ENCODE data around the gene CCM2.
A peak's percentile ranks its signal among the peaks of the same experiment; 100 is the strongest.

Gene CCM2

DNA sequence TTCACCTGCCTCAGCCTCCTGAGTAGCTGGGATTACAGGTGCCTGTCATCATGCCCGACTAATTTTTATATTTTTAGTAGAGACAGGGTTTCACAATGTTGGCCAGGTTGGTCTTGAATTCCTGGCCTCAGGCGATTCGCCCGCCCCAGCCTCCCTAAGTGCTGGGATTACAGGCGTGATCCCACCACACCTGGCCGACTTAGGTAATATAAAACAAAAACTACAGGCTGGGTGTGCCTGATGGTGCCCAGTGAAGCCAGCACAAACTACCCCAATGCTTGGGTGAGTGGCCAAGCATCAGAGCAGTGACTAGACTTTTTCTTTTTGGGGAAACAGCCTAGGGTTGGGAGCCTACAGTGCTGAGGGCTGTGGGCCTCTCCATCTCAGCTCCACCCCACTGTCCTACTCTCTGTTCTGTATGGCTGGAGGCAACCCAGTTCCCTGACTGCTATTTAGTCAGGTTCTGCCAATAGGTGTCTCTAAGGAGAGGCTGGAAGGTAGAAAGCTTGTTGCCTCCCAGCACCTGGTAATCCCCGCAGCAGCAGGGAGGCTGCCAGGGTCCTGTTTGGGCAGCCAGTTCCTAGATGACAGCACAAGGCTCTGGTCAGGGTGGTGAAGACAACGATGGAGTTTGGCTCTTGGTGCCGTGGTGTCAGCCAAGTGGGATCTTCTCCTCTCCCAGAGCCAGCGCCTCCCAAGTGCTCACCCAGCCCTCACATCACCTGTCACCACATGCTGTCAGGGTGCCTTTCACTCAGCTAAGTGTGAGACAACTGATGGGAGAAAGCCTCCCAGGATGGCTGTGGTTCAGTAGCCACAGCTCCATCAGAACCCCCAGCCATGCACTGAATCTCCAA lies 99.2 kb downstream of the CCM2 start:
- peaks cover 53% of the 10 kb centered on the region for H3K36me3 ChIP-seq (ENCODE audit: insufficient read depth, low read length)

DNA sequence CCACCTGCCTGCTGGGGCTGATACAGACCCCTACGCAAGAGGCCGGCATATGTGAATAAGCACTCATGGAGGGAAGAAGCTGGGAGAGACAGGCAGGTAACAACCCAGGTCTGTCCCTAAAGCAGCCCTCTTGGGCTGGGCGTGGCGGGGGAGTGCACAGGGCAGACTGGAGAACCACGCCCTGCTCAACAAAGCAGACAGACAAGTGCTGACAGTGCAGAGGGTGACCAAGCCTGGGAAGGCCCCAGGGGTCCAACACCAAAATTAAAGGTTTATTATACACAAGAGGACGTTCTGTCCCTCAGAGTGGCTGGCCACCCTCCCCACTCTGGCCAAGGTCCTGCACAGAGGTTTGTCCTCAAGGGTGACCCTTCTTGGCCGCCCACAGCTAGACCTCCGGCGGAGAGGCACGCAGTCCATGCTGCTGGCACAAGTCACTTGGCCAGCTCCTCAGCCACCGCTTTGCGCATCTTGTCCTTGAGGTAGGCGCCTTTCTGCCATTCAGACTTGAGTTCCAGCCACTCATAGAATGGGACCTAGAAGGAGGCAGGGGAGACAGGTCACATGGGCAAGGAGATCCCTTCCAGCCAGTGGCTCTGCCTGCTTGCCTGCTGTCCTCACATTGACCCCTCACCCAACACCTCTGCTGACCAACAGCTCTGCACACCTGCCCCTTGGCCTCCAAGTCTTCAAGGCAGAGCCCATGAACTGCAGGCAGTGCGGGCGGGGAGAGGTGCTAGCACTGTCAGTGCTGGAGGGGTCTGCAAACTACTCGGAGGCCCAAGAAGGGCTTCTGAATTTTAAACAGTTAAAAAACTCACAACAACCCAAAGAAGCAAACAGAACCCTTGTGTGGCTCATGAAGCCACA lies 100.1 kb downstream of the CCM2 start:
- no peak for DNase-seq
- Histone ChIP-seq H4K20me1 (ENCODE audit: insufficient read depth, low read length) (peaks cover 54% of the 10 kb centered on the region), H3K9me3 (ENCODE audit: insufficient read depth, low read length, severe bottlenecking) (no peaks in the 10 kb centered on the region), H3K4me3 (ENCODE audit: low read depth in 1 of 2, low read length in 2 of 2) (no peak overlapping the region), H3K9ac (ENCODE audit: low read depth, low read length) (no peak overlapping the region), H3K4me2 (ENCODE audit: insufficient read depth, low read length) (no peak overlapping the region), H3K27ac (ENCODE audit: low read length) (no peak overlapping the region), H2AFZ (ENCODE audit: low read depth, low read length) (no peak overlapping the region), H3K79me2 (ENCODE audit: insufficient read depth, low read length) (peaks cover 2% of the 10 kb centered on the region; the same call in 1 of the 2 replicates), H3K4me1 (ENCODE audit: insufficient read depth, low read length) (no peaks in the 10 kb centered on the region), H3K36me3 (ENCODE audit: insufficient read depth, low read length) (peaks cover 62% of the 10 kb centered on the region), H3K27me3 (ENCODE audit: insufficient read depth, low read length, poor library complexity) (no peaks in the 10 kb centered on the region)
- TF ChIP-seq CTCF (IDR thresholded peaks at IDR 0.05; ENCODE audit: borderline replicate concordance, extremely low read depth, low read length, poor library complexity, severe bottlenecking): no peak
- TF ChIP-seq EZH2 (IDR thresholded peaks at IDR 0.05; ENCODE audit: borderline replicate concordance, low read depth, low read length, severe bottlenecking): no peak
- peak; percentile 17; the same call in 2 of the 3 replicates for ATAC-seq (ENCODE audit: insufficient read depth, low read depth)

More for the DNA sequence above, 99.2 kb downstream of the CCM2 start:
- Histone ChIP-seq H3K4me3 (ENCODE audit: low read depth in 1 of 2, low read length in 2 of 2) (no peak overlapping the region), H3K9ac (ENCODE audit: low read depth, low read length) (no peak overlapping the region), H2AFZ (ENCODE audit: low read depth, low read length) (no peak overlapping the region), H3K27me3 (ENCODE audit: insufficient read depth, low read length, poor library complexity) (no peaks in the 10 kb centered on the region), H4K20me1 (ENCODE audit: insufficient read depth, low read length) (peaks cover 45% of the 10 kb centered on the region), H3K4me1 (ENCODE audit: insufficient read depth, low read length) (no peaks in the 10 kb centered on the region), H3K79me2 (ENCODE audit: insufficient read depth, low read length) (no peaks in the 10 kb centered on the region), H3K4me2 (ENCODE audit: insufficient read depth, low read length) (no peak overlapping the region), H3K9me3 (ENCODE audit: insufficient read depth, low read length, severe bottlenecking) (no peaks in the 10 kb centered on the region), H3K27ac (ENCODE audit: low read length) (no peak overlapping the region)
- TF ChIP-seq CTCF (IDR thresholded peaks at IDR 0.05; ENCODE audit: borderline replicate concordance, extremely low read depth, low read length, poor library complexity, severe bottlenecking) (no peak), EZH2 (IDR thresholded peaks at IDR 0.05; ENCODE audit: borderline replicate concordance, low read depth, low read length, severe bottlenecking) (no peak)
- DNase-seq: no peak
- ATAC-seq (ENCODE audit: insufficient read depth, low read depth): peak; percentile 39; the same call in 2 of the 3 replicates

DNA sequence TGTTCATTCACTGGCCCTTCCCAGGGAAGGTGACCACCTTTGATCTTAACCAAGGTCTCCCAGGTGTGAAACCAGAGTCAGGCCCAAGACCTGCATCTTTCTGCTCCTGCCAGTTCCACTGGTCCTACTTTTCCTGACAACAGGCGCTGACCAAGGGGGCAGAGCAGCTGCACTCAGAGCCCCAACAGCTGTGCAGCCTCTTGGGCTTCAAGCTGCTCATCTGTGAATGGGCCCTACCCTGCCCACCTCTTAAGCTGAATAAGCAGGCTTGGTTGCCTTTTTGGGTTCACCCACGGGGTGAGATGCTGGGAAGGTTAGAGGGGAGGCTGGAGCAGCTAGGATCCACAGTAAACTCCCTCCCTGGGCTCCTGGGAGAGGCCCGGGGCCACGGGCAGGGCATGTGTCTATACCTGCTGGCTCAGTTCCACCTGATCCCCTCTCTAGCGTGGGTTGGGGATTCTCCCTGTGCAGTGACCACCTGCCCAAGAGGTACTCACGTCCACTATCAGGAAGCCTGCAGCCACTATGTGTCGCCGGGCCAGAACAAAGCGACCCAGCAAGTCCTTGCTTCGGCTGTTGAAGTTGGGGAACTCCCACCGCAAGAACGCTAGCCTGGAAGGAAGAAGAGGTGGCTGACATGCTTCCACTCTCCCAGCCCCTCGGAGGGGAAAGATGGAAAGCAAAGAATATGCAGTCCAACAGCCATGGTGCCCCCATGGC lies 100.9 kb downstream of the CCM2 start:
- Histone ChIP-seq H2AFZ (ENCODE audit: low read depth, low read length) (no peak overlapping the region), H3K4me1 (ENCODE audit: insufficient read depth, low read length) (no peaks in the 10 kb centered on the region), H3K27ac (ENCODE audit: low read length) (no peak overlapping the region), H4K20me1 (ENCODE audit: insufficient read depth, low read length) (peaks cover 62% of the 10 kb centered on the region), H3K4me3 (ENCODE audit: low read depth in 1 of 2, low read length in 2 of 2) (no peak overlapping the region), H3K36me3 (ENCODE audit: insufficient read depth, low read length) (peaks cover 70% of the 10 kb centered on the region), H3K9ac (ENCODE audit: low read depth, low read length) (no peak overlapping the region), H3K27me3 (ENCODE audit: insufficient read depth, low read length, poor library complexity) (no peaks in the 10 kb centered on the region), H3K9me3 (ENCODE audit: insufficient read depth, low read length, severe bottlenecking) (no peaks in the 10 kb centered on the region), H3K4me2 (ENCODE audit: insufficient read depth, low read length) (no peak overlapping the region), H3K79me2 (ENCODE audit: insufficient read depth, low read length) (peaks cover 9% of the 10 kb centered on the region)
- DNase-seq (no peak), ATAC-seq (ENCODE audit: insufficient read depth, low read depth) (no peak)
- TF ChIP-seq EZH2 (IDR thresholded peaks at IDR 0.05; ENCODE audit: borderline replicate concordance, low read depth, low read length, severe bottlenecking) (no peak), CTCF (IDR thresholded peaks at IDR 0.05; ENCODE audit: borderline replicate concordance, extremely low read depth, low read length, poor library complexity, severe bottlenecking) (no peak)

Data from DND-41 (cell line).